GM13977 (cell line): Measurements from ENCODE around the gene ZFAND4.

ENCODE experiments used
- DNase-seq: peaks from one replicate; pipeline ENCODE4 v3.0.0; 2012; ENCODE audit warnings: low spot score
- in situ Hi-C: fragments of 300-500 bp; cut with MboI; formaldehyde crosslinking; loops from one replicate; pipeline ENCODE4 v1.12.0; 2022; ENCODE audit warnings: low sequenced_read_pairs, low pct_unique_long_range_greater_than_20kb, mixed read lengths, inconsistent platforms; ENCODE audit not compliant: unreplicated experiment
- TF ChIP-seq, protein P1 (sequence below): IDR thresholded peaks from 2 replicates; pipeline ENCODE4 v1.5.1; 2012; ENCODE audit warnings: mild to moderate bottlenecking, control low read depth; ENCODE audit not compliant: insufficient read depth; ENCODE audit errors: extremely low read depth, missing control alignments

Gene ZFAND4

DNA sequence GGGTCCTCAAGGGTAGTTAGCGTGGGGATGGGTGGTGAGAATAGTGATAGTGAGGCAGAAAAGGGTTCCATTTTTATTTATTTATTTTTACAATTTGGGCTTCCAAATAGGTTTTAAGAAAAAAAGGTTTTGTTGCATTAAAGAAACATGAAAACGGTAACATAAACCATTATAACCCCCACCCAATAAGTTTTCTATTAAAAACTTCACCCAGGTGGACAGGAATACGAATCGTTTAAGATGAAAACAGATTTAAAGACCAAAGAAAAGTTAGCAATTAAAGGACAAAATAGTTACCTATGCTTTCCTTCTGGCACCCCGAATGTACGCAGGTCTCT lies 78.7 kb downstream of the ZFAND4 start:
- no peak for DNase-seq
- TF ChIP-seq, protein P1, sequence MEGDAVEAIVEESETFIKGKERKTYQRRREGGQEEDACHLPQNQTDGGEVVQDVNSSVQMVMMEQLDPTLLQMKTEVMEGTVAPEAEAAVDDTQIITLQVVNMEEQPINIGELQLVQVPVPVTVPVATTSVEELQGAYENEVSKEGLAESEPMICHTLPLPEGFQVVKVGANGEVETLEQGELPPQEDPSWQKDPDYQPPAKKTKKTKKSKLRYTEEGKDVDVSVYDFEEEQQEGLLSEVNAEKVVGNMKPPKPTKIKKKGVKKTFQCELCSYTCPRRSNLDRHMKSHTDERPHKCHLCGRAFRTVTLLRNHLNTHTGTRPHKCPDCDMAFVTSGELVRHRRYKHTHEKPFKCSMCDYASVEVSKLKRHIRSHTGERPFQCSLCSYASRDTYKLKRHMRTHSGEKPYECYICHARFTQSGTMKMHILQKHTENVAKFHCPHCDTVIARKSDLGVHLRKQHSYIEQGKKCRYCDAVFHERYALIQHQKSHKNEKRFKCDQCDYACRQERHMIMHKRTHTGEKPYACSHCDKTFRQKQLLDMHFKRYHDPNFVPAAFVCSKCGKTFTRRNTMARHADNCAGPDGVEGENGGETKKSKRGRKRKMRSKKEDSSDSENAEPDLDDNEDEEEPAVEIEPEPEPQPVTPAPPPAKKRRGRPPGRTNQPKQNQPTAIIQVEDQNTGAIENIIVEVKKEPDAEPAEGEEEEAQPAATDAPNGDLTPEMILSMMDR = no peak
- in situ Hi-C loops = no loop called here

DNA sequence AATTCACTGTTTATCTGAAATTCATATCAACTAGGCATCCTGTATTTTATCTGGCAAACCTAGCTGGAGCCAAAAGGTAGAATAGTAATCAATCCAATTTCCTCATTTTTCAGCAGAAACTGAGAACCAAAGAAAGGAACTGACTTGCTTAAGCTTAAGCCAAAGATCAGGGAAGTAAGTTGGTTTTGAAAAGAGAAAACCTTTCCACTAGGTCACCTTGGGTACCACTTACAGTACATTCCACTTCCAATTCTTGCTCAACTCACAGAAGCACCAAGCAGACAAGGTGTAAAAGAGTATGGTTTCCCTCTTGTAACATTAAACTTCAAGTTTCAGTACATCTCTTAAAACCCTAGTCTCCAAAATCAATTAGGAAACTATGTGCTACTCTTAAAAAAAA lies 79.6 kb downstream of the ZFAND4 start:
- in situ Hi-C loops = no loop called here
- DNase-seq = no peak
- TF ChIP-seq, protein P1 = no peak

DNA sequence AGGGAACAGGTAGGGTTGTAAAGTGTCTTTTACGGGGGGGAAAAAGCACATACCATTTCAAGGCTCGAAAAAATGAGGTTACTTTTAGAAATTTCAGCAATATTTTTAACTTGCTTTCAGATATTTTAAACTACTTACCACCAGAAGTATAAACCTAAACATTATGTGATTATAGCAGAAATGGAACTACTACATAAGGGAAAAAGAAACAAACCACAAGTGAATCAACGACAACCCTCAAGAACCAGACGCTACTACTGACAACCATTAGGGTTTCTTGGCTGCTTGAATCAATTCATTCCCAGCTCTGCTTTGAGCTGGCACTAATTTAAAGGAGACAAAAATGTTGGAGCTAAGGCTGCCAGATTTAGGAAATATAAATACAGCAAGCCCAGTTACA lies 80.1 kb downstream of the ZFAND4 start:
- TF ChIP-seq, protein P1 = no peak
- no peak for DNase-seq
- in situ Hi-C loops = no loop called here

DNA sequence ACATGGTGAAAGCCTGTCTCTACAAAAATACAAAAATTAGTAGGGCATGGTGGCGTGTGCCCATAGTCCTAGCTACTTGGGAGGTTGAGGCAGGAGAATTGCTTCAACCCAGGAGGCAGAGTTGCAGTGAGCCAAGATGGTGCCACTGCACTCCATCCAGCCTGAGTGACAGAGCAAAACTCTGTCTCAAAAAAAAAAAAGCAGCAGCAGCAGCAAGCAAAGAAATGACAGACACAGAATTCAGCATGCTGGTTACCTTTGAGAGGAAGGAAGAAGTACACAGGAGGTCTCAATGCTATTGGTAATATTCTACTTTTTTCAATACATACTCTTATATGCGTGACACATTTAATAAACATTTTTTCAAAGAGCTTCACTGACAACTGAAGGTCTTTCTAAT lies 81.3 kb downstream of the ZFAND4 start:
- no peak for DNase-seq
- in situ Hi-C loops = no loop called here
- TF ChIP-seq, protein P1 = no peak

DNA sequence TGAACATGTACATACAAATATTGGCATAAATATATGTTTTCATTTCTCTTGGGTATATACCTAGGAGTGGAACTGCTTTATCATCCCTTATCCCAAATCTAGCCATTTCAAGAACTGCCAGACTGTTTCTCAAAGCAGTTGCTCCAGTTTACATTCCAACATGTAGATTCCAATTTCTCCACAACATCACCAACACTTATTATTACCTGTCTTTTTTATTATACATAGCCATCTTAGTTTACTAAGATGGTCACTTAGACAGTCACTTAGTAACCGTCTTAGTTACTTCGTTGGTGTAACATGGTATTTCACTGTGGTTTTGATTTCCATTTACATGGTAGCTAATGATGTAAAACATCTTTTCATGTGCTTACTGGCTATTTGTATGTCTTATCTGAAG lies 82.7 kb downstream of the ZFAND4 start:
- in situ Hi-C loops = no loop called here

DNA sequence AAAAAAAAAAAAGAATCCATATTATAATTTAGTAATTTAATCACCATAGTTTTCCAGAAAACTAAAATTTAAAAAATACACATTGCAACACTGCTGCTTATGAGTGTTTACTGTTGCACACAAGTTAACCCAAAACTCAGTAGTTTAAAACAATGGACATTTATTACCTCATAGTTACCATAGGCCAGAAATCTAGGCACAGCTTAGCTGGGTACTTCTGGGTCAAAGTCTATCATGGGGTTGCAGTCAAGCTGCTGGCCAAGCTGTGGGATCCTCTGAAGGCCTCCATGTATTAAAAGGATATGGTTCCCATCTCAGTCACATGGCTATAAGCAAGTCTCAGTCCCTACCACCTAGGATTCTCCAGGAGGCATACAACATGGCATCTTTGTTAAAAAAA lies 83.6 kb downstream of the ZFAND4 start:
- TF ChIP-seq, protein P1 = no peak
- no peak for DNase-seq
- in situ Hi-C loops = no loop called here

More for the DNA sequence above, 82.7 kb downstream of the ZFAND4 start:
- TF ChIP-seq, protein P1 = no peak
- no peak for DNase-seq

DNA sequence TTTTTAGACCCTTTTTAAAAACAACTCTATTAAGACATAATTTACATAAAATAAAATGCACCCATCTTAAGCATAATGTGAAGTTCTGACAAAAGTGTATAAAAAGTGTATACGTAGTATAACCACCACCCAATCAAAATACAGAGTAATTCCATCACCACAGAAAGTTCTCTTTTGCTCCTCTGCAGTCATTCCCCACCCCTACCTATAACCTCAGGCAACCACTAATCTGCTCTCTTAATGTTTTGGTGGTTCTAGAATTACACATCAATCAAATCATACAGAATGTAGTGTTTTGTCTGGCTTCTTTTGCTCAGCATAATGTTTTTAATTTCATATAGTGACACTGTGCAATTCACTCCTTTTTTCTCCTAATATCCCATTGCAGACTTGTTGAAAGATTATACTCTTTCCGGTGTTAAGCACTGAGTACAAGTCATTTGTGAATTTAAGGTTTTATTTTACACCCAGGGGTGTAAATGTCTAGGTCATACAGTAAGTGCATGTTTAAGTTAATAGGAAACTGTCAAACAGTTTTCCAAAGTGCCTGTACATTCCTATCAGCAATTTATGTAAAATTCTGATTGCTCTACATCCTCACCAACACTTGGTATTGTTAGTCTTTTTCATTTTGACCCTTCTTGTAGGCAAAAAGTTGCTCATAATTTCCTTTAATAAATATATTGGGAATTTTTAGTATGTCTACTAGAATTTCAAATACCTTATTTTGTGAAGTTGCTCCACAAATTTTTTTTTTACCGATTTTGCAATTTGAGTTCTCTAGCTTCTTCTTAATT lies 86.3 kb downstream of the ZFAND4 start:
- in situ Hi-C loops = no loop called here
- no peak for DNase-seq
- TF ChIP-seq, protein P1 = no peak
